Measurements from ENCODE around the gene POU2F3. TPM values are rescaled to one million over a fixed set of nuclear protein-coding genes. Genes with fewer than 3 reads are reported as not detected.
A peak's percentile ranks its signal among the peaks of the same experiment; 100 is the strongest.

POU2F3 gene
- polyA plus RNA-seq, 1 donor, result 0.46 TPM

DNA sequence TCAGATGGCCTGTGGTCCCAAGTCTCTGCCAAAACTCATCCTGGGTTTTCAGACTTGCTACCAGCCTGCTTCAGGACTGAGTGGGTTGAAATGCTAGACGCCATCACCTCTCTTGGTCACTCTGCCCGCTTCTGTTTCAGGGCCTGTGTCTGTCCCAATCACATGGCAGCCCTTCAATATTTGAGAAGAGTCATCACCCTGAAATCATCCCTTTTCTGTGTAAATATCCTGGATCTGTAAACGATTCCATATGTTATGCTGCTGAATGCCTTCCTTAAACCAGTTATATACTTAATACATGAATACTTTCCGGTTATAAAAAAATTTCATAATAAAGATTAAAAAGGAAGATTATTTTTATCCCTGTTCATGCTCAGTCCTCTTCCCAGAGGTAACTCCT is 45.3 kb downstream of the POU2F3 start:
- DNase-seq, result no peak

DNA sequence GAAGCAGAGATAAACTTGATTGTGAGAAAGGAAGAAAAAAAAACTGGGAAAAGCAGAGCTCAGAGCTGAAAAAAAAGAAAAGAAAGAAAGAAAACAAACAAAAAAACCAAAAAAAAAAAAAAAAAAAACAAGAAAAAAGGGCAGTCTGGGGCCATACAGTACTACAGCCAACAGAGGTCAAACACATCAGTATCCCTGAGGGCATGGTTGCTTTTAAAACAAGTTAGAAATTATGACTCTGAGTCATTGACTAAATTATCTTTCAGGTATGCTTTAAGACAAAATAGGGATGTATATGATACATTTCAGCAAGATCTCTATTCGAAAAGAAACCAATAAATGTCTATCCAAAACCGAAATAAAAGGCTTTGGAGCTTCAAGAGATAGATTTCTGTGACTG is 48.1 kb downstream of the POU2F3 start:
- DNase-seq, result no peak

DNA sequence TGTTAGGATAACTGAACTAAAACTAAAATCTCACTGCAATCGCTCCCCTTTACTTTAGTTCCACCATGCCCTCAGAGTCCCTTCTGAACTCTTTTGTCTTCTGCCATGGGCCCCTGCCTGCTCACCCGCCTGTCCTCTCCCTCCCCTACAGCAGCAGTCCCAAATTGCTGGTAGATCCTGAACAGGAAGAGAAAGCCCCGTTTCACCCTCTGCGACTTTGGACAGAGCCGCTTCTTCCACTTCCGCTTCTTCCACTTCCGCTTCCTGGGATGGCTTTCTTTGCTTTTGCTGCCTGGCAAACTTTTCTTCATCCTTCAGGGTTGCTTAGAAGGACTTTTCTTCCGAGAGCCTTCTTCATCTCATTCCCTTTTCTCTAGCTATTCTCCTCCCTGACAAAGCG is 49.5 kb downstream of the POU2F3 start:
- DNase-seq, result no peak

DNA sequence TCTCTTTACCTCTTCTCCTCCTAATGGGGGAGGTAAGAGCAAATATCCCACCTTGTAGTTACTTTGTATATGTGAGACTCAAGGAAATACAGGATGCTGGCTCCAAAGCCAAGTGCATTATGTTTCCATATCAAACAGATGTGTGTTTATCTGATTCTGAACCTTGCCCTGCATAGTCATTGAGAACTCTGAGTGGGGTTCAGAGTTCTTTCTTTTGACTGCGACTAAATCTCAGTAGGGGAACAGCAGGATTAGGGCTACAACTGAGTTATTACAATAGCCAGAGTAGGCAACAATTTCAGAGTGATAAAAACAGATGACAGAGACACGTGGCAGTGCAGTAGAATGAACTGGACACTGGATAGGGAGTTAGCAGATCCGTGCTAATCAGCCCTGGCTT is 51.0 kb downstream of the POU2F3 start:
- no peak for DNase-seq

DNA sequence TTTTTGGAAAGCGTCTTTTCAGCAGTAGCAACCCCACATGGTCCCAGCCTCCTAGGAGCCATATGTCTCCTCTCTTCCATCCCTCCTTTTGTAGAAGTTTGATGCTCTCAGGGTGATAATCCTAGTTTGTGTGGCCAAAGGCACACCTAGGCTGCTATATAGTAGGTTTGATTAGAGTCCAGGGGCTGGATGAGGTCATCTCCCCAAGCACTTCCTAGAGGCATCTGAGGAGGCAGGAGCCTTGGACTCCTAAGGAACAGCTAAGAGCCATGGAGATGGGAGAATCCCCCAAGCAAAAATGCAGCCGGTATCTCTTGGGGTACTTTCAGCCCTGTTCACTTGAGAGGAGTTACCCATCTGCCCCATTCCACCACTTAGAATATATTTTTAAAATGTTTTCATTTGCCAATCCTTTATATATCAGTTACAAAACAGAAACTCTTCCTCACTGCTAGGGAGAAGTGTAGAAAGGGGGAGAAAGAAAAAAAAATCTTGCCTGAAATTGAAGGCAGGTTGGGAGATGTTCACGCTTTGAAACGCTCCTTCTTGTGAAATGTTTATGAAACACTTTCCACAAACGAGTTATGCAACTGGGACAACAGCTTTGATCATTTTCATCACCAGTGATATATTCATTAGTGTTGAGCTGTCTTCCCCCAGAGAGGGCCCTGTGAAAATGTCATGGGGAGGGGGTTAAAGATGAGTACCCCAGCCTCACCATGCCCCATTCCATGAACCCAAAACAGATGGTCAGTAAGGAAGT is 53.3 kb downstream of the POU2F3 start:
- no peak for DNase-seq

DNA sequence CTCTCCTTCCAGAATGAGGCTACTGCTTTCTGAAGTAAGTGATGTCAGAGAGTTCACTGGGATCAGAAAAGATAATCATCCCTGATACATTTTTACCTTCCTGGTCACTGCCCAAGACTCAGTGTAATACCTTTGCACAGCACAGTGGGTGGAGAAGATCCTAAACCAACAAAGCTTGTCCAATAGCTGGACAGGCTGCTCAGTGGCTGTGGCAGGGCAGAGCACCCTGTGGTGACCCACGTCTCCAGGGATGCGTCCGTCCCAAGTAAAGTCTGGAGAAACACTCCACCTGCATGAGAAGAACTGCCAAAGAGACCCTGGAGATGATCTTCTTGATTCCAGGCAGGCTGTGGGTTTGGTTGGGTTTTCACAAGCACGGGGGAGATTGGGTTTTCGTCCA is 54.2 kb downstream of the POU2F3 start:
- DNase-seq, result no peak

DNA sequence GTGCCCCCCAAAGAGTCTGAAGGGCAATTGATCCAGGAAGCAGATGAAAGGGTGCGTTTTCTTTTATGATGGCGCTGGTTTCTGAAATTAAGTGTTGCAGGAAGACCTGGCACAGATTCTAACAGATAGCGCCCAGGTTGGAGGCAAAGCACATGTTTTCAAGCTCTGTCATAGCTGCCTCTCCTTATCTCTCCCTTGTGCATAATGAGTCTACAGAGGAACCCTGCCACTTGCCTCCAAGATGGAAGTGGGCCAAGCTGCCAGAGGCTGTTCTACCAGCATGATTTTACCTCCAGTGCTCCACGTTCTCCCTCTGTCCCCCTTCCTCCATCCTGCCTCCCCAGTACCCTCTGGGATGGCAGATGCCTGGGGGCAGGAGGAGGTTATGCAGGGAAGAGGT is 55.2 kb downstream of the POU2F3 start:
- no peak for DNase-seq

DNA sequence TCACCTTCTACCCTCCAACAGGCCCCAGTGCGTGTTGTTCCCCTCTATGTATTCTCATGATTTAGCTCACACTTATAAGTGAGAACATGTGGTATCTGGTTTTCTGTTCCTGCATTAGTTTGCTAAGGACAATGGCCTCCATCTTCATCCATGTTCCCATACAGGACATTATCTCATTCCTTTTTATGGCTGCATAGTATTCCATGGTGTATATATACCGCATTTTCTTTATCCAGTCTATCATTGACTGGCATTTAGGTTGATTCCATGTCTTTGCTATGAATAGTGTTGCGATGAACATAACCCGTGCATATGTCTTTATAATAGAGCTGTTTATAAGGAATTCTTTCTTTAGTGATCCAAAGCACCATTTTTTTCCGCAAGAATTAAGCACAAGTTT is 56.6 kb downstream of the POU2F3 start:
- no peak for DNase-seq

DNA sequence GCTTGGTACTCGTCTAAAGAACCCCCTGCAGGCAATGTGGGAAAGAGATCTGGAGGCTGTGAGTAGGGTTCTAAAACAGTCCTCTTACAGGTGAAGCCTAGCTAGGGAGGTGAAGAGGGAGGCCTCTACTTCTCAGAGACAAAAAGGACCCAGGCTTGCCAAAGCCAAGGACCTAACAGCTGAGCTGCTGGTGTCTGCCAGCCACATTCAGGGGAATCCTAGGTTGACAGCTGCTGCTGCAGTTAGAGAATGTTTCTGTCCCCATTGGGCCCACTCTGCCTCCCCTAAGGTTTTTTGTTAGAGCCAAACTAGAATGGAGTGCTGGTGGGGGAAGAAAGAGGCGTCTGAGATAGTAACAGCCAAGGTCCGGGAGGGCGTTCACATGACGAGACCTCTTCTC is 58.5 kb downstream of the POU2F3 start:
- no peak for DNase-seq

DNA sequence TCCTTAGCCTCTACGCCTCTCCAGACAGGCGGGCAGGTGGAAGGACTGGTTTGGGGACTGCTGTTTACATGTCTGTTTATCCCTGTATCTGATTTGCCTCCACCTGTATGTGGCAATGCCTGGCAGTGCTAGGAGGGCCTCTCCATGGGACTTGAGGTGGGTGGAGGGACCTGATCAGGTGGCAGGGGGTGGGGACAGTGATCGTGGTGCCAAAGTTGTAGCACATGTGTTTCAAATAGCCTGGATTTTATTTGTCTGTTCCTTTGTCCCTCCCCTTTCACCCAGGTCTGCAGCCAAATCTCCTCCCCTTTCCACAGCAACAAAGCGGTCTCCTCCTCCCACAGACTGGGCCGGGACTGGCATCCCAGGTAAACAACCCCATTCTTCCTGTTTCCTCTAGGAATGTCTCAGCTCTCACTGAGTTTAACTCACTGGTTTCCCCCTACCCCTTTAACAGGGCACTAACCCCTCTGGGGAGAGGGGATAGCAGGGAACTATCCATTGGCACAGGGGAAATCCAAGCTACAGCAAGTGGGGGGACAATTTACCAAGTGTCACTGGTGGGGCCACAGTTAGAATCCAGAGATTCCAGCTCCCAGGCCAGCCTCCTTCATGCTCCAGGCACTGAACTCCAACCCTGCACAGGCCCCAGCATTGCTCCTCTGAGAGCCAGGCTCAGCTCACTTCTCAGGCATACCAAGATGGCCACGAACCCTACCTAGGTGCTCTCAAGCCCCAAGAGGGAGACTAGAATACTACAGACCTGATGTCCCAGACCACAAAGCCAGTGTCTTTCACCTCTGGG is 62.3 kb downstream of the POU2F3 start:
- DNase-seq, result no peak

DNA sequence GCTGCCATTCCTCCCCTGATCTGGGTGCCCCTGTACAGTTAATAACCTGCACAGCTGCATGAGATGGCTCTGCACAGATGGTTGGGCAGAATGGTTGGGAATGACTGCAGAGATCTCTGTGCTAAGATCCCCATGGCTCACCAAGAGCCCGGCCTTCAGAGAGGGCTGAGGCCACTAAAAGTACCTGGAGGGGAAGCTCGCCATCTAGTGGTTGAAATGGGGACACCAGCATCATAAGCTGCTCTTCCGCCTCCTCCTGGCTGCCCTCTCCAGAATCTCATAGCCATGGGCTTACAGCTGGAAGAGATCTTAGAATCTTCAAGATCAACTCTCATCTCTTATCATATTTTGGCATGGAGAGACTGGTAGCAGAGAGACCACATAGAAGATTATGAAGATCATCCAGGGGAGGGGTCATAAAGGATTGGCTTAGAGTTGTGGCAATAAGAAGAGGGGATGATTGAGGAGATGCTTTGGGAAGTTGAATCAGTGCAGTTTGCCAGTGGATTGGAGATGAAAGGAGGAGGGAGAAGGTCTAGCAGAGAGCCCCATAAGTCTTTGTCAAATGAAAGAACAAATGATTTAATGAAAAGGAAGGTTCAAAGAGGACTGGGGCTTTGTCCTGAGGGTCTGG is 63.2 kb downstream of the POU2F3 start:
- DNase-seq, result peak; percentile 70

DNA sequence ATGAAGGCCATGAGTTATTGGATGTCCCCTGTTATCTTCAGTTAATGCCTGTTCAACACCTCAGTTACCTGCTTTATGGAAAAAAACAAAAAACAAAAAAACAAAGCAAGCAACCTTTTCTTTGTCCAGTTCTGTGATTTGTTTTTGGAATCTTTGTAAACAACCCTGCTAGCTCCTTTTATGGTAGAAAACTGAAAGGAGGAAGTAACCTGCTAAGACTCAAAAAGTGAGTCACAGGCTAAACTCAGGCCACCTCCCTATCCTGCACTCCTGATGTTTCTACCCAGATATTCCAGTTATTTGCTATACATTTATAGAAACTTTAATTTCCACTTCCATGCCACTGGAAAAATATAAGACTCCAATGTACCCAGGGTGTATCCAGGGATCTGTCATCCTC is 64.6 kb downstream of the POU2F3 start:
- DNase-seq, result no peak

DNA sequence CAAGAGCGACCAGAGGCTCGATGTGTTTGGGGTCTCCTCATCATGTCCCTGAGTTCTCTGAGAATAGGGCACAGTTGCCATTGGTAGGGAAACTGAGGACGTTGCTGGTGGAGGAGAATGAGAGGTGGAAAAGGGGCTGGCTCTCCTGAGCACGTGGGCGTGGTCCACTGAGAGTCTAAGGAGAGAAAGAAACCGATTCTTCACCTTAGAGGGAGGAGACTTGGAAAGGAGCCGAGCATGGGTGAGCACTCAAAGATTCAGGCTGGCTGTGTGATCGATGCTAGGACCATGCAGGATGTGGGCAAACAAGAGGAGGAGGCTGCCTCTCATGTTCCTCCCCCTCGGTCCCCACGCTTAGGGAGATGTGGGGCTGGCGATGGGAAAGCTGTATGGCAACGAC is 65.3 kb downstream of the POU2F3 start:
- no peak for DNase-seq

DNA sequence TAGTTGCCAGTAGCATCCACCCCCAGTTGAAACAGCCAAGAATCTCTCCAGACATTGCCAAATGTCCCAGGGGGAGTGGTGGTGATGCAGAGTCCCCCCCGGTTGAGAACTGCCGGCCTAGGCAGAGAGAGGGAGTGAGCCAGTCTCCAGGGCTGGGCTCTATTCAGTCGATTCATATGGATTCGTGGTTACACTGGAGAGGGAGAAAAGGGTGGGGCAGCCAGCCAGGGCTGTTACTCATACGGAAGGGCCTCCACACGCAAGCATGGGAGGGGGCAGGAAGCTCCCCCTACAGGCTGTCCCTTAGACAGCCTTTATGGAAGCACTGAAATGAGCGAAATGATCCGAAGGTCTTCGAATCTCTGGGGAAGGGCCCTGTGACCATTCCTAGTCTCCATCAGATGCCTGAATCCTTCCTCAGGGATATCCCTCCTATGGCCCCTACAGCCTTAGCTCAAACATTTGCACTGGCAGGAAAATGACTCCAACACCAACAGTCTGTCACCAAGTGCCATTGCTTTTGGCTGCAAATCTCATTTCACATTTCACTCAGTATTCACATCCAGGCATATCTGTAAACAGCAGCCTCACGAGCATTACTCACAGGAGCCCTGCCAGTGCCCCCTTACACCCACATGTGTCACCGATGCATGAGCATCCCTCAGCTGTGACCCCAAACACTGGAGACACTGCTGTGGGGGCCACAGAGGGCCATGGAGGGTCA is 66.7 kb downstream of the POU2F3 start:
- DNase-seq, result no peak

DNA sequence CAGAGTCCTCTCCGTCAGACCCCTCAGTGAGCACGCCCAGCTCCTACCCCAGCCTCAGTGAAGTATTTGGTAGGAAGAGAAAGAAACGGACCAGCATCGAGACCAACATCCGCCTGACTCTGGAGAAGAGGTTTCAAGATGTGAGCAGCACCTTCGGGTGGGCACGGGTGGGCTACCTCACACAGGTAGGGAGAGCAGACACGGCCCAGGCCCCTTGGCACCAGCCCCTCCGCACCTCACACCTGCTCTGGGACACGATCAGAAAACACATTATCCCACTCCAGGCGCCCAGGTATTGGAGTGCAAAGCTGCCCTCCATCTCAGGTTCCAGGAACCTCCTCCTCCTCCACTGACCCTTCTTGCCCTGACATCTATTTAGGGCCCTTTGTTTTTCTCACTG is 67.5 kb downstream of the POU2F3 start:
- DNase-seq, result no peak

DNA sequence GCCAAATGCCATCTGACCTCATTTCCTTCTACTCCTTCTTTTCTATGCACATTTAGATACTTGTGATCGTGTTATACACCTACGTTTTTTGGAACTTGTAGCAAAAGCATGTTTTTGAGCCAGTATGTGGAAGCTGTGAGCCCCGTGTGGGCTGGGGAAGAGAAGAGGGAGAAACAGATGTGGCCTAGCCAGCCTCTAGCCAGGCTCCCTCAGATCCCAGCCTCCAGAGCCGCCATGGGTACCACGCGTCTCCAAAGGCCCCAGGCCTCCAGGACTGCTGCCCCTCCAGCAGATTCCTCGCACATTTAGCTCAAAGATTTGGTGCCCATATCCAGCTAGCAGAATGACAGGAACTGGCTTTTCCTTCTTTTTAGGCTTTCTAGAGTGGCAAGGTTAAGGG is 68.1 kb downstream of the POU2F3 start:
- no peak for DNase-seq

DNA sequence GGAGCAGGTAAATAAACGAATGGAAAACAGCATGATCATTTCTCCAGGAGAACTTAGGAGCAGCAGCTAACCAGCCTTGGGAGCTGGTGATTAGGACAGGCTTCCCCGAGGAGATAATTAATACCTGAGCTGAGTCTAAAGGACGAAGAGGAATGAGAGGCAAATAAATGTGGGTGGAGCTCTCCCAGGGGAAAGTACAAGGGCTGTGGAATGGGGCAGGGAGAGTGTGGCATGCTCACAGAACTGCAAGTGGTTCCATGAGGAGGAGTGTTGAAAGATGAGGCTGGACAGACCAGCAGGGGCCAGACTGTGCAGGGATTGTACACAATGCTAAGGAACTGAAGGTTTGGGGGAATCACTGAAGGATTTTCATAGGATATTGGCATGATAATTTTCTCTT is 70.9 kb downstream of the POU2F3 start:
- no peak for DNase-seq

DNA sequence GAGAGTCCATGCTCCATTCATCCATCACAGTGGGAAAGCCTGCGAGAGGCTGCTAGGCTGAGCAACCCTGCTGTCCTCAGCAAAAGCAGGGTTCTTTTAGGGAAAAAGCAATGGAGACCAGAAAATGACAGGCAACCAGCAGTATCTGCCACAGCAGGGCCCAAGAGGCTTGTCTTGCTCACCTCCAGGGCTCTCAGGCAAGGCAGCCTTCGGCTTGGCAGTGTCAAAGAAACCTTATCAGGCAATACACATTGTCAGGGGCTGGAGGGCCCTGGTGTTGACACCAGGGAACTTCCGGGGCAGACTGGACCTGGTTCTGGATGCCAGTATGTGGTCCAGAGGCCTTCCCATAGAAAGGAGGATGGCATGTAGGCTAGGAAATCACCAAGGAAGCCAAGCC is 74.9 kb downstream of the POU2F3 start:
- DNase-seq, result no peak

DNA sequence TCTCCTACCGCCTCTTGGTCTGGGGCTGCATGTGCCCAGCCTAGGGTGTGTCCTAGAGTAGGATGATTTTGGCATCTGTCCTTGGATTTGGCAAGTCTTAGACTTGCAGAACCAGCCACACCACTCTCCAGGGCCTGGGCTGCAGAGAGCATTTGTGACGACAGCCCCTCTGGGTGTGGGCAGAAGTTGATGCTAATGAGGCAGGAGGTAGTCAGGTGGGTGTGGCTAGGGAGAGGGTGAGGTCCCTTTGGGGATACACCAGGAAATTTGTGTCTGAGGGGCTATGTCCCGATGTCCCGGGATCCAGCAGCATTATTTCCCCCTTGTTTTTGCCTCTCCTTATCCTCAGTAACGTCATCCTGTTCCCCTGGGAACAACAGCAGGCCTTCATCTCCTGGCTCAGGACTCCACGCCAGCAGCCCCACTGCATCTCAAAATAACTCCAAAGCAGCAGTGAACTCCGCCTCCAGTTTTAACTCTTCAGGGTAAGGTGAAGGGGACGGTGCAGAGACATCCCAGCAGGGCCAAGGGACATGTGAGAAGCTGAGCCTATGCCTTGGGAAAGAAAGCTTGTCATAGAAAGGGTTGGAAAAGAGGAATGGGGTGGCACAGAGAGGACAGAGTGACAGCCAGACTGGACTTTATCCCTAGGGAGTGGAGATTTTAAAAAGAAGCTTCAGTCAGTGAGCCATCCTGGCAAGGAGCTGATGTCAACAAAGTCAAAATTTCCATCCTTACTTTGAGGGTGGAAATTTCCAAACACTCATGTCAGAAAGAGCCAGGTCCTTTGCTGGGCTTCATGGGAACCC is 77.1 kb downstream of the POU2F3 start:
- DNase-seq, result no peak

DNA sequence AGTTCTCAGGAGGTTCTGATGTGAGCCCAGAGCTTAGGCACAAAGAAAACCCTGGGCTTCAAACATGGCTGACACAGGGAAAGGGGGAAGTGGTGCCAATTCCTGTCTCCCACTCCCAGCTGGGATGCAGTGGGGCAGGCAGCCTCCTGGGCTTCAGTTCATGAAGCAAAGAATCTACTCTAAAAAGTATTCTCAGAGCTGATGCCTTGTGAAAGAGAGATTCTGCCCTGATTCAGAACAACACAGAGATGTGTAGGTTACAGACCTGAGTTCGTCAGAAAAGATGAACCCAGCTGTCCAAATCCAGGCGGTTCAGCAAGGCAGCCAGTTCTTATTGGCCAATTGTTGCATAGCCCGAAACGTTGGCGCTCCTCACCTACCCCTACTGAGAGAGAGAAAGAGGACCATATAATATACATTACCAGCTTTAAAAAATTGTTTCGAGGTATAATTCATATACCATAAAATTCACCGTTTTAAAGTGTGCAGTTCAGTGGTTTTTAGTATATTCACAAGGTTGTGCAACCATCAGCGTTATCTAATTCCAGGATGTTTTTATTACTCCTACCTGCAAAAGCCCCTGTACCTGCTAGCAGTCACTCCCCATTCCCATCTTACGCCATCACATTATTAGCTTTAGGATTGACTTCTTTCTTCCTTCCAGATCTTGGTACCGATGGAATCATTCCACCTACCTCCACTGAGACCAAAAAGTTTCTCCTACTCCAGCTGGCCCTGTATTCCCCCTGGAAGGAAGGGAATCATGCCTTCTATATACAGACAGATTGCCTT is 77.9 kb downstream of the POU2F3 start:
- no peak for DNase-seq

DNA sequence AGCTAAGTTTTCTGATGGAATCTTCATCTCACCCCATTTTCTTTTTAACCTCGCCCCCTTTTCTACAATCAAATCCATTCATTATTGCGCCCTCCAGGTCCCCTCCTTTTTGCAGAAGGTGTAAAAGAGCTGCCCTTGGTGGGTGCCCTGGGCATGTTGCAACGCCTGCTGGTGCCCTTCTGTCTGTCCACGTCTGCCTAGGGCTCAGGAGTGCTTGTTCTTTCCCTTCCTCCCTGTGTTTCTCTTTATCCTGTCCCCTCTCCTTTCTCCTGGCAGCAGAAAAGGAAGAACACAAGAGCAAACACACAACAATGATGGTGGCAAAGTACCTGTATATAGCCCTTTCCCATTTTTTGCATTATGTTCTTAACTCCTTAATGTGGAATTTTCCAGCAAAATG is 79.0 kb downstream of the POU2F3 start:
- no peak for DNase-seq
